Fibroblast of the aortic adventitia (primary cell): ENCODE data around the gene HGF. TPM values are rescaled to one million over a fixed set of nuclear protein-coding genes. Genes with fewer than 3 reads are reported as not detected.

ENCODE experiments used
- DNase-seq: peaks from one replicate; pipeline ENCODE4 v3.0.0-alpha.2; 2010; ENCODE audit warnings: low read depth
- H3K4me3 ChIP-seq: 2 replicates; pipeline ENCODE4 v1.5.1; 2011; ENCODE audit warnings: low read depth, mild to moderate bottlenecking, control low read depth, low read length, moderate library complexity
- total RNA-seq: library from RNA; depleted of rRNA; stranded (reverse); fragments of >200 nt; gene quantifications from 2 replicates; pipeline ENCODE4 v1.2.3, GENCODE V29; 2012; ENCODE audit warnings: low replicate concordance
- TF ChIP-seq, protein P1 (sequence below): IDR thresholded peaks from 2 replicates; pipeline ENCODE4 v1.5.1; 2011; ENCODE audit warnings: mild to moderate bottlenecking, low read length, control low read depth, inconsistent platforms; ENCODE audit not compliant: insufficient read depth

HGF gene
- total RNA-seq, 1 donor: 194 TPM

DNA sequence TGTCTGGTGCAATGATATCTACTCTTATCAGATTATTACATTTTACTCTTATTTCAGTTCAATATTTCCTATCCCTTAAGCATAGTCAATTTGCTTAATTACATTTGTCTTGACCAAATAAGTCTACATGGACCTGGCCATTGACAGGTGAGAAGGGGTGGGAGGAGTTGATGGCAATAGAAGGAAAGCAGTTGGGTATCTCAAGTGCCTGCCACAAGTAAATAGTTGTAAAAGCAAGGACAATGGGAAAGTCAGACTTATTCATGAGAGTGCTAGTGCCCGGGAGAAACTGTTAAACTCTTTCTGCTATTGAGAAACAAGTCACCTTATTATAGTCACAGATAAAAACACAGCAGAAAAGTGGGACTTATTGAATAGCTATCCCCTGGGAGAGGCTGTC is 32.4 kb upstream of the HGF start:
- no peak overlapping the region for H3K4me3 ChIP-seq
- TF ChIP-seq, protein P1, sequence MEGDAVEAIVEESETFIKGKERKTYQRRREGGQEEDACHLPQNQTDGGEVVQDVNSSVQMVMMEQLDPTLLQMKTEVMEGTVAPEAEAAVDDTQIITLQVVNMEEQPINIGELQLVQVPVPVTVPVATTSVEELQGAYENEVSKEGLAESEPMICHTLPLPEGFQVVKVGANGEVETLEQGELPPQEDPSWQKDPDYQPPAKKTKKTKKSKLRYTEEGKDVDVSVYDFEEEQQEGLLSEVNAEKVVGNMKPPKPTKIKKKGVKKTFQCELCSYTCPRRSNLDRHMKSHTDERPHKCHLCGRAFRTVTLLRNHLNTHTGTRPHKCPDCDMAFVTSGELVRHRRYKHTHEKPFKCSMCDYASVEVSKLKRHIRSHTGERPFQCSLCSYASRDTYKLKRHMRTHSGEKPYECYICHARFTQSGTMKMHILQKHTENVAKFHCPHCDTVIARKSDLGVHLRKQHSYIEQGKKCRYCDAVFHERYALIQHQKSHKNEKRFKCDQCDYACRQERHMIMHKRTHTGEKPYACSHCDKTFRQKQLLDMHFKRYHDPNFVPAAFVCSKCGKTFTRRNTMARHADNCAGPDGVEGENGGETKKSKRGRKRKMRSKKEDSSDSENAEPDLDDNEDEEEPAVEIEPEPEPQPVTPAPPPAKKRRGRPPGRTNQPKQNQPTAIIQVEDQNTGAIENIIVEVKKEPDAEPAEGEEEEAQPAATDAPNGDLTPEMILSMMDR: no peak
- no peak for DNase-seq

DNA sequence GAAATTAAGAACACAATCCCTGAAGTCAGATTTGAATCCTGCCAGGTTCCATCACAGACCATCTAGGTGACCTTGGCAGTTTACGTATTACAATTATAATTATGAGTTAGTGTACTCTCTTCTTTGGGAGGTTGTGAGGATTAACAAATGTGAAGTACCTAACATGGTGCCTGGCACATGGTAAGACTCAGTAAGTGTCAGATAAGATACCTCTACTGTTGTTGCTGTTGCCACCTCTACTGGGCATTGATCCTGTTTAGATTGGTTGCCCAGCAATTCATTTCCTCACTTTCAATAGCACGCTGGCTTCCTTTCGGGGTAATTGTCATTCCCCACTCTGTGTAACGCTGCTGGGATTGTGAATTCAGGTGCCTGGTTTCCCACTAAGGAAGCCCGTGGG is 31.7 kb upstream of the HGF start:
- no peak overlapping the region for H3K4me3 ChIP-seq
- no peak for DNase-seq
- TF ChIP-seq, protein P1: no peak

- no peak overlapping the region for H3K4me3 ChIP-seq
- TF ChIP-seq, protein P1: no peak
- no peak for DNase-seq
Observed at GRCh38 chr7:81791568-81792518, 22.0 kb upstream of the HGF start.

GRCh38 chr7:81790686-81791085 is 20.8 kb upstream of the HGF start:
- TF ChIP-seq, protein P1: no peak

DNA sequence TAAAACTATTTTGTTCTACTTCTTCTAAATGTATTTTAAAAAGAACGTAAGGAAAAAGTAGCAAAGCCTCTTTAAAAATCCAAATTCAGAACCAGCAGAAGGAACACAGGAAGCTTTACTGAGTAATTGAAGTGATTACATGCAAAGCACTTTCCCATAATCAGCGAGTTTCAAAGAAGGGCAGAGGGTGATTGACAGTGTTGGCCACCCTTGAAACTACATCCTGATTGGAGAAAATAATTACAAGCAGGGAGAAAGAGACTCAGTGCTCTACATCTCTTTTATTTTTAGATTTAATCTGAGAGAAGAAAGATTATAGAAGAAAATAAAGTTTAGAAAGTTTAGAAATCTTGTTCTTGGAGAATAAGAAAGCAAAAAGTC is 20.3 kb upstream of the HGF start:
- H3K4me3 ChIP-seq: no peak overlapping the region
- DNase-seq: no peak
- TF ChIP-seq, protein P1: no peak

More at GRCh38 chr7:81790686-81791085, 20.8 kb upstream of the HGF start:
- DNase-seq: no peak
- H3K4me3 ChIP-seq: no peak overlapping the region

- H3K4me3 ChIP-seq: no peak overlapping the region
- DNase-seq: peak; percentile 64
- TF ChIP-seq, protein P1: no peak
Observed at GRCh38 chr7:81789406-81790119, 19.7 kb upstream of the HGF start.
